BJ (cell line): ENCODE data around the gene GSE1. TPM values are rescaled to one million over a fixed set of nuclear protein-coding genes. Genes with fewer than 3 reads are reported as not detected.

ENCODE experiments used
- CTCF ChIA-PET: fragments of 350-600 bp; formaldehyde crosslinking; extraction: SDS; loops from one replicate; lab custom pipeline; 2021; ENCODE audit warnings: antibody characterized with exemption, inconsistent platforms; lab: Yijun Ruan, JAX
- POLR2A ChIA-PET: fragments of 300-600 bp; sonication (Branson Sonifier 250); formaldehyde crosslinking; extraction: SDS; loops from one replicate; lab custom pipeline; 2021; ENCODE audit warnings: antibody characterized with exemption; lab: Charles Lee
- DNase-seq: peaks from one replicate; pipeline ENCODE4 v3.0.0-alpha.2; 2011; ENCODE audit warnings: low read depth
- H3K27me3 ChIP-seq: 2 replicates; pipeline ENCODE4 v1.6.0; 2011; ENCODE audit warnings: low read length; ENCODE audit not compliant: control insufficient read depth, insufficient read depth
- H3K36me3 ChIP-seq: 2 replicates; pipeline ENCODE4 v1.5.1; 2011; ENCODE audit warnings: low read length; ENCODE audit not compliant: control insufficient read depth, insufficient read depth
- H3K4me3 ChIP-seq: 2 replicates; pipeline ENCODE4 v1.5.1; 2011; ENCODE audit warnings: low read depth, mild to moderate bottlenecking, control low read depth, low read length
- CTCF ChIP-seq: IDR thresholded peaks from 2 replicates; pipeline ENCODE4 v1.5.1; 2011; ENCODE audit warnings: low read depth, mild to moderate bottlenecking, control low read depth, inconsistent platforms, low read length, moderate library complexity; ENCODE audit not compliant: insufficient read depth
- polyA plus RNA-seq: library from polyadenylated mRNA; depleted of rRNA; stranded (reverse); fragments of >200 nt; gene quantifications from 2 replicates; pipeline ENCODE4 v1.2.3, GENCODE V29; 2011

GSE1 gene
- polyA plus RNA-seq, 1 experiment: 16.2 TPM

GRCh38 chr16:85631230-85631629 is 18.1 kb downstream of the GSE1 start:
- H3K4me3 ChIP-seq: no peak overlapping the region
- ChIA-PET CTCF (interaction anchor here (0.6 to 2.1 kb wide), 2 partner anchors 15 to 22 kb away, joined by 3 to 14 read pairs; no protein-coding TSS in a partner anchor), POLR2A (no interaction called here)
- no peak for DNase-seq
- peaks cover 6% of the 10 kb centered on the region for H3K36me3 ChIP-seq
- no peak for TF ChIP-seq CTCF
- H3K27me3 ChIP-seq: no peaks in the 10 kb centered on the region

GRCh38 chr16:85631802-85632393 is 18.8 kb downstream of the GSE1 start:
- POLR2A ChIA-PET: no interaction called here

GRCh38 chr16:85632709-85633437 is 19.8 kb downstream of the GSE1 start:
- TF ChIP-seq CTCF: no peak
- no peak for DNase-seq
- Histone ChIP-seq H3K36me3 (peaks cover 6% of the 10 kb centered on the region), H3K27me3 (no peaks in the 10 kb centered on the region), H3K4me3 (no peak overlapping the region)
- CTCF ChIA-PET: interaction anchor here (1.4 kb wide), 1 partner anchor 16 kb away, joined by 5 read pairs; no protein-coding TSS in a partner anchor
- POLR2A ChIA-PET: no interaction called here

More at GRCh38 chr16:85631802-85632393, 18.8 kb downstream of the GSE1 start:
- CTCF ChIA-PET: interaction anchor here (0.6 to 1.4 kb wide), 2 partner anchors 15 to 22 kb away, joined by 3 to 5 read pairs; no protein-coding TSS in a partner anchor
- no peak for TF ChIP-seq CTCF
- Histone ChIP-seq H3K36me3 (peaks cover 6% of the 10 kb centered on the region), H3K4me3 (no peak overlapping the region), H3K27me3 (no peaks in the 10 kb centered on the region)
- DNase-seq: no peak

GRCh38 chr16:85633438-85633743 is 20.3 kb downstream of the GSE1 start:
- TF ChIP-seq CTCF: no peak
- DNase-seq: no peak
- Histone ChIP-seq H3K27me3 (no peaks in the 10 kb centered on the region), H3K36me3 (peaks cover 5% of the 10 kb centered on the region), H3K4me3 (no peak overlapping the region)
- POLR2A ChIA-PET: no interaction called here
- CTCF ChIA-PET: no interaction called here

GRCh38 chr16:85633888-85634287 is 20.8 kb downstream of the GSE1 start:
- POLR2A ChIA-PET: no interaction called here
- CTCF ChIA-PET: interaction anchor here (0.6 kb wide), 1 partner anchor 344 kb away, joined by 3 read pairs; no protein-coding TSS in a partner anchor
- Histone ChIP-seq H3K36me3 (peaks cover 5% of the 10 kb centered on the region; the same call in 1 of the 2 replicates), H3K27me3 (no peaks in the 10 kb centered on the region), H3K4me3 (no peak overlapping the region)
- TF ChIP-seq CTCF: no peak
- no peak for DNase-seq
